ENCODE data around the gene HOXC10. TPM values are rescaled to one million over a fixed set of nuclear protein-coding genes. Genes with fewer than 3 reads are reported as not detected.

HOXC10 gene
- total RNA-seq, 4 donors from 2014 or later, result 23.9 to 48.3 (median 40.3) TPM

DNA sequence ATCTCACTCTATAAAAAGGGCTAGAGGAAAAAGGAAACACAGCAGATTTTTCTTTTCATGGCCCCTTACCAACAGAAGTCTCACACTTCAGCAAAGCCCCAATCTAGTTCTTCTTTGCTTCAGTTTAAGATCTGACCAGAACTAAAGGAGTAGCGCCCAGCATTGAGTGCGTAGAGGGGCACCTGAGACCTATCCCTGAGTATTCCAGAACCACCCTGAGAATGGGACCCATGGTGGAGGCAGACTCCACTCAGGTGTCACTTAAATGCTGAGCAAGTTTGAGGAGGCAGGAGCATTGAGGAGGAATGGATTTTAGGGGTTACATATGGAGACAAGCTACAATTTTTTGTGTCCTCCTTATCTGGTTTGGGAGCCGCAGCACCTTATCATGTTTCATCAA, 13.8 kb upstream of the HOXC10 start:
- no peak for TF ChIP-seq POLR2A (IDR thresholded peaks at IDR 0.05)
- TF ChIP-seq, protein P1, sequence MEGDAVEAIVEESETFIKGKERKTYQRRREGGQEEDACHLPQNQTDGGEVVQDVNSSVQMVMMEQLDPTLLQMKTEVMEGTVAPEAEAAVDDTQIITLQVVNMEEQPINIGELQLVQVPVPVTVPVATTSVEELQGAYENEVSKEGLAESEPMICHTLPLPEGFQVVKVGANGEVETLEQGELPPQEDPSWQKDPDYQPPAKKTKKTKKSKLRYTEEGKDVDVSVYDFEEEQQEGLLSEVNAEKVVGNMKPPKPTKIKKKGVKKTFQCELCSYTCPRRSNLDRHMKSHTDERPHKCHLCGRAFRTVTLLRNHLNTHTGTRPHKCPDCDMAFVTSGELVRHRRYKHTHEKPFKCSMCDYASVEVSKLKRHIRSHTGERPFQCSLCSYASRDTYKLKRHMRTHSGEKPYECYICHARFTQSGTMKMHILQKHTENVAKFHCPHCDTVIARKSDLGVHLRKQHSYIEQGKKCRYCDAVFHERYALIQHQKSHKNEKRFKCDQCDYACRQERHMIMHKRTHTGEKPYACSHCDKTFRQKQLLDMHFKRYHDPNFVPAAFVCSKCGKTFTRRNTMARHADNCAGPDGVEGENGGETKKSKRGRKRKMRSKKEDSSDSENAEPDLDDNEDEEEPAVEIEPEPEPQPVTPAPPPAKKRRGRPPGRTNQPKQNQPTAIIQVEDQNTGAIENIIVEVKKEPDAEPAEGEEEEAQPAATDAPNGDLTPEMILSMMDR (IDR thresholded peaks at IDR 0.05 in 4 of 5, conservative IDR thresholded peaks at IDR 0.05 in 1 of 5), result no peak
- DNase-seq, result no peak
- Histone ChIP-seq H3K9me3 (no peaks in the 10 kb centered on the region), H3K4me1 (peaks cover 7 to 24% of the 10 kb centered on the region in 2 donors), H3K27me3 (peaks cover 85 to 99% (median 89%) of the 10 kb centered on the region in 3 donors), H3K4me3 (no peak overlapping the region), H3K27ac (no peak overlapping the region), H3K36me3 (no peaks in the 10 kb centered on the region)
- in situ Hi-C loops (cut with MboI; ENCODE audit: low sequenced_read_pairs in 4 of 4), result no loop called here
- intact Hi-C loops (cut with DNase I; ENCODE audit: low total_unique reads), result no loop called here
- no peak for ATAC-seq

GRCh38 chr12:53971686-53972085, 13.3 kb upstream of the HOXC10 start:
- TF ChIP-seq, protein P1 (IDR thresholded peaks at IDR 0.05 in 4 of 5, conservative IDR thresholded peaks at IDR 0.05 in 1 of 5), result no peak
- TF ChIP-seq POLR2A (IDR thresholded peaks at IDR 0.05), result no peak
- no peaks in the 10 kb centered on the region for H3K36me3 ChIP-seq
- in situ Hi-C loops (cut with MboI; ENCODE audit: low sequenced_read_pairs in 4 of 4), result no loop called here
- H3K4me1 ChIP-seq, result peaks cover 7 to 24% of the 10 kb centered on the region in 2 donors
- no peaks in the 10 kb centered on the region for H3K9me3 ChIP-seq
- no peak overlapping the region for H3K4me3 ChIP-seq
- ATAC-seq (no peak), DNase-seq (no peak)
- peaks cover 85 to 99% (median 89%) of the 10 kb centered on the region in 3 donors for H3K27me3 ChIP-seq
- intact Hi-C loops (cut with DNase I; ENCODE audit: low total_unique reads), result no loop called here
- no peak overlapping the region for H3K27ac ChIP-seq

GRCh38 chr12:53972152-53972702, 12.7 kb upstream of the HOXC10 start:
- TF ChIP-seq, protein P1 (IDR thresholded peaks at IDR 0.05 in 4 of 5, conservative IDR thresholded peaks at IDR 0.05 in 1 of 5), result no peak
- no peak for TF ChIP-seq POLR2A (IDR thresholded peaks at IDR 0.05)
- Histone ChIP-seq H3K4me3 (peak overlapping the region in 1 of 4 donors; percentile 64), H3K27me3 (peaks cover 85 to 99% (median 89%) of the 10 kb centered on the region in 3 donors), H3K4me1 (peaks cover 7 to 24% of the 10 kb centered on the region in 2 donors), H3K36me3 (no peaks in the 10 kb centered on the region), H3K27ac (peak overlapping the region in 1 of 4 donors; percentile 81), H3K9me3 (no peaks in the 10 kb centered on the region)
- in situ Hi-C loops (cut with MboI; ENCODE audit: low sequenced_read_pairs in 4 of 4), result no loop called here
- DNase-seq (no peak), ATAC-seq (peak in 1 of 2 donors; percentile 9)
- intact Hi-C loops (cut with DNase I; ENCODE audit: low total_unique reads), result no loop called here

- DNase-seq (no peak), ATAC-seq (peak in 1 of 2 donors; percentile 4)
- Histone ChIP-seq H3K27ac (peak within 1 kb of the TSS; percentile 67 to 81 (median 76)), H3K4me3 (peak within 1 kb of the TSS; percentile 55 to 64 (median 61)), H3K36me3 (no peaks in the 10 kb centered on the region), H3K9me3 (no peaks in the 10 kb centered on the region), H3K27me3 (peaks cover 89 to 100% (median 90%) of the 10 kb centered on the region in 3 donors), H3K4me1 (peaks cover 7 to 26% of the 10 kb centered on the region in 2 donors)
- in situ Hi-C loops (cut with MboI; ENCODE audit: low sequenced_read_pairs in 4 of 4), result no loop called here
- intact Hi-C loops (cut with DNase I; ENCODE audit: low total_unique reads), result no loop called here
- TF ChIP-seq, protein P1 (IDR thresholded peaks at IDR 0.05 in 4 of 5, conservative IDR thresholded peaks at IDR 0.05 in 1 of 5), result no peak
- TF ChIP-seq POLR2A (IDR thresholded peaks at IDR 0.05), result no peak
These were observed 12.2 kb upstream of the HOXC10 start, which contains the start of gene HOXC11 for GRCh38 chr12:53972722-53973235. Gene HOXC11 (plus strand): TSS chr12:53973126. CDS start chr12:53973242, 116 bp downstream.

Measured in gastrocnemius medialis (tissue), 4 donors.